Dermis blood vessel endothelial cell (primary cell): ENCODE results near the gene RGS17. TPM values are rescaled to one million over a fixed set of nuclear protein-coding genes. Genes with fewer than 3 reads are reported as not detected.
A peak's percentile ranks its signal among the peaks of the same experiment; 100 is the strongest.
"Not testable (repeated sequence)": the region's sequence is repeated elsewhere in the genome, so short reads cannot be mapped to it uniquely, and the experiment has no call there.

Experiments
- DNase-seq: peaks from one replicate; pipeline ENCODE4 v3.0.0; 2010
- total RNA-seq: library from RNA; depleted of rRNA; stranded (reverse); fragments of >200 nt; gene quantifications from 2 replicates; pipeline ENCODE4 v1.2.3, GENCODE V29; 2014

The RGS17 gene
- 3.3 and 3.9 TPM in 2 replicates for total RNA-seq

GRCh38 chr6:153131037-153131981 is at the start of gene RGS17:
RGS17 (minus strand) TSS chr6:153131282; CDS start chr6:153044018, 87,264 bp downstream.
- peak; percentile 72 for DNase-seq

- DNase-seq, result no peak
These were observed 41.7 kb upstream of the RGS17 start for GRCh38 chr6:153172815-153173214.

- DNase-seq, result peak; percentile 7
These were observed 39.4 kb upstream of the RGS17 start for GRCh38 chr6:153170511-153170910.

- DNase-seq, result no peak
These were observed 36.8 kb upstream of the RGS17 start for GRCh38 chr6:153167907-153168306.

GRCh38 chr6:153167061-153167891 is 36.2 kb upstream of the RGS17 start:
- DNase-seq, result peak; percentile 75

GRCh38 chr6:153162646-153163045 is 31.6 kb upstream of the RGS17 start:
- DNase-seq, result no peak

- DNase-seq, result no peak
These were observed 31.1 kb upstream of the RGS17 start for GRCh38 chr6:153162172-153162571.

GRCh38 chr6:153160221-153160620 is 29.1 kb upstream of the RGS17 start:
- DNase-seq, result no peak

- no peak for DNase-seq
These were observed 19.8 kb upstream of the RGS17 start for GRCh38 chr6:153150752-153151440.

GRCh38 chr6:153150371-153150751 is 19.3 kb upstream of the RGS17 start:
- no peak for DNase-seq

- DNase-seq, result no peak
These were observed 18.8 kb upstream of the RGS17 start for GRCh38 chr6:153149891-153150290.

GRCh38 chr6:153146413-153146812 is 15.3 kb upstream of the RGS17 start:
- no peak for DNase-seq

- DNase-seq, result no peak
These were observed 14.5 kb upstream of the RGS17 start for GRCh38 chr6:153145591-153145990.

GRCh38 chr6:153143200-153143599 is 12.1 kb upstream of the RGS17 start:
- no peak for DNase-seq

- no peak for DNase-seq
These were observed 9.2 kb upstream of the RGS17 start for GRCh38 chr6:153140299-153140698.

GRCh38 chr6:153138930-153139329 is 7.8 kb upstream of the RGS17 start:
- no peak for DNase-seq

GRCh38 chr6:153135681-153136080 is 4.6 kb upstream of the RGS17 start:
- no peak for DNase-seq

GRCh38 chr6:153133667-153134066 is 2.6 kb upstream of the RGS17 start:
- DNase-seq, result not testable (repeated sequence)

- peak; percentile 9 for DNase-seq
These were observed 506 bp downstream of the RGS17 start for GRCh38 chr6:153130515-153131036.

- DNase-seq, result peak; percentile 30
These were observed 1.1 kb downstream of the RGS17 start for GRCh38 chr6:153129873-153130514.

GRCh38 chr6:153126218-153126617 is 4.9 kb downstream of the RGS17 start:
- DNase-seq, result no peak

- DNase-seq, result no peak
These were observed 6.0 kb downstream of the RGS17 start for GRCh38 chr6:153125032-153125431.
